ENCODE data around the gene OR2T3.
"Not testable (repeated sequence)": the region's sequence is repeated elsewhere in the genome, so short reads cannot be mapped to it uniquely, and the experiment has no call there.

OR2T3 gene

GRCh38 chr1:248472111-248472510 lies 1.0 kb upstream of the OR2T3 start:
- not testable (repeated sequence) for DNase-seq

- not testable (repeated sequence) for DNase-seq
Measured at GRCh38 chr1:248475660-248476059, 2.5 kb downstream of the OR2T3 start.

GRCh38 chr1:248481686-248482579 lies 8.8 kb downstream of the OR2T3 start:
- DNase-seq, result not testable (repeated sequence)

GRCh38 chr1:248488289-248488688 lies 15.1 kb downstream of the OR2T3 start, which contains the start of gene OR2T5:
OR2T5 (plus strand) TSS chr1:248488589; CDS start chr1:248488589, 0 bp downstream.
- not testable (repeated sequence) for DNase-seq

- not testable (repeated sequence) for DNase-seq
Measured at GRCh38 chr1:248496661-248497060, 23.5 kb downstream of the OR2T3 start.

- not testable (repeated sequence) for DNase-seq
Measured at GRCh38 chr1:248500305-248501035, 27.3 kb downstream of the OR2T3 start.

GRCh38 chr1:248507773-248508172 lies 34.6 kb downstream of the OR2T3 start, which contains the start of gene OR2G6:
OR2G6 (plus strand) TSS chr1:248508073; CDS start chr1:248521647, 13,574 bp downstream.
- DNase-seq, result not testable (repeated sequence)

GRCh38 chr1:248510217-248510616 lies 37.1 kb downstream of the OR2T3 start:
- DNase-seq, result not testable (repeated sequence)

- no peak for DNase-seq
Measured at GRCh38 chr1:248521856-248522255, 48.7 kb downstream of the OR2T3 start.
